Lower lobe of right lung (tissue), 2 donors: ENCODE results near the gene CDK6. TPM values are rescaled to one million over a fixed set of nuclear protein-coding genes. Genes with fewer than 3 reads are reported as not detected.

Experiments used
- ATAC-seq, 2 donors: fragments of 200-7000 bp; cut with Tn5 transposase; one replicate each; pipeline ENCODE4 v1.9.1; 2020 to 2022; ENCODE audit warnings: mild to moderate bottlenecking in 2 of 2, moderate library complexity in 2 of 2
- DNase-seq: peaks from one replicate; pipeline ENCODE4 v3.0.0-alpha.2; 2020
- H3K27ac ChIP-seq: fragments of 200-600 bp; one replicate; pipeline ENCODE4 v1.8.0; 2022
- H3K27me3 ChIP-seq: fragments of 200-600 bp; one replicate; pipeline ENCODE4 v1.8.0; 2022; ENCODE audit warnings: low read depth
- H3K36me3 ChIP-seq: fragments of 200-600 bp; one replicate; pipeline ENCODE4 v1.8.0; 2022; ENCODE audit warnings: mild to moderate bottlenecking
- H3K4me1 ChIP-seq: fragments of 200-600 bp; one replicate; pipeline ENCODE4 v1.8.0; 2022
- H3K4me3 ChIP-seq: fragments of 200-600 bp; one replicate; pipeline ENCODE4 v1.8.0; 2022; ENCODE audit warnings: mild to moderate bottlenecking
- H3K9me3 ChIP-seq: fragments of 200-600 bp; one replicate; pipeline ENCODE4 v1.8.0; 2022
- intact Hi-C: fragments of 100-400 bp; cut with DNase I; formaldehyde crosslinking; loops from one replicate; pipeline ENCODE4 v1.11.0; 2022
- total RNA-seq: library from RNA; stranded (reverse); fragmentation: NEBNext Ultra II Directional; extraction: Animal tissue kit (Norgen Biotek cat#: 25700); gene quantifications from one replicate; pipeline ENCODE4 v1.2.1, GENCODE V29; 2021
- TF ChIP-seq, protein P1 (sequence below): fragments of 200-600 bp; IDR thresholded peaks from one replicate; pipeline ENCODE4 v1.8.0; 2022; ENCODE audit warnings: antibody characterized with exemption, mild to moderate bottlenecking
- donor health status: DM: no; HTN: yes; CAD: no; lungs with severe emphysema.

CDK6 gene
- total RNA-seq, 1 donor from 2014 or later, result 21.7 TPM

GRCh38 chr7:92644406-92645113 is 191.8 kb downstream of the CDK6 start:
- H3K27me3 ChIP-seq, result no peaks in the 10 kb centered on the region
- H3K4me1 ChIP-seq, result peaks cover 36% of the 10 kb centered on the region
- no peak overlapping the region for H3K4me3 ChIP-seq
- peak overlapping the region; percentile 8 for H3K27ac ChIP-seq
- intact Hi-C loops, result no loop called here
- DNase-seq (no peak), ATAC-seq (peak in 1 of 2 donors; percentile 37)
- H3K36me3 ChIP-seq, result no peaks in the 10 kb centered on the region
- TF ChIP-seq, protein P1, sequence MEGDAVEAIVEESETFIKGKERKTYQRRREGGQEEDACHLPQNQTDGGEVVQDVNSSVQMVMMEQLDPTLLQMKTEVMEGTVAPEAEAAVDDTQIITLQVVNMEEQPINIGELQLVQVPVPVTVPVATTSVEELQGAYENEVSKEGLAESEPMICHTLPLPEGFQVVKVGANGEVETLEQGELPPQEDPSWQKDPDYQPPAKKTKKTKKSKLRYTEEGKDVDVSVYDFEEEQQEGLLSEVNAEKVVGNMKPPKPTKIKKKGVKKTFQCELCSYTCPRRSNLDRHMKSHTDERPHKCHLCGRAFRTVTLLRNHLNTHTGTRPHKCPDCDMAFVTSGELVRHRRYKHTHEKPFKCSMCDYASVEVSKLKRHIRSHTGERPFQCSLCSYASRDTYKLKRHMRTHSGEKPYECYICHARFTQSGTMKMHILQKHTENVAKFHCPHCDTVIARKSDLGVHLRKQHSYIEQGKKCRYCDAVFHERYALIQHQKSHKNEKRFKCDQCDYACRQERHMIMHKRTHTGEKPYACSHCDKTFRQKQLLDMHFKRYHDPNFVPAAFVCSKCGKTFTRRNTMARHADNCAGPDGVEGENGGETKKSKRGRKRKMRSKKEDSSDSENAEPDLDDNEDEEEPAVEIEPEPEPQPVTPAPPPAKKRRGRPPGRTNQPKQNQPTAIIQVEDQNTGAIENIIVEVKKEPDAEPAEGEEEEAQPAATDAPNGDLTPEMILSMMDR, result no peak
- no peaks in the 10 kb centered on the region for H3K9me3 ChIP-seq

DNA sequence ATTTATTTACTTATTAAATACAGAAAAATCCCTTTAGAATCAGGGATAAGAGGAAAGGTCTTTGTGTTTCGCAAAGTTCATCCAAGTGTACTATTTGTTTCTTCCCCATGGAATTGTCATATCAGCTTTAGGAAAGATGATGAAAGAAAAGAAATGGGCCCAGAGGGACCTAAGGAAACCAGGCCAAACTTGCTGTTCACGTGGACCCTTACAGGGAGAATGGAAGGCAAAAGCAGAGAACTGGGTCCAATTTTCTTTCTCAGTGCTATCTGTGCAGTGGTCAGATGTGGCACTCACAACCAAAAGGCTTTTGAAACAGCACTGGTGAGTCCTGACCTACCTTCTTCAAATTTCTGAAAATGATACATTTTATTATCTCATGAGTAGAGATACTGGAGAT is 192.6 kb downstream of the CDK6 start:
- no peak overlapping the region for H3K27ac ChIP-seq
- DNase-seq, result no peak
- ATAC-seq, result no peak
- H3K4me3 ChIP-seq, result no peak overlapping the region
- intact Hi-C loops, result no loop called here
- H3K27me3 ChIP-seq, result no peaks in the 10 kb centered on the region
- TF ChIP-seq, protein P1, result no peak
- H3K9me3 ChIP-seq, result no peaks in the 10 kb centered on the region
- peaks cover 36% of the 10 kb centered on the region for H3K4me1 ChIP-seq
- H3K36me3 ChIP-seq, result no peaks in the 10 kb centered on the region

GRCh38 chr7:92641921-92642511 is 194.4 kb downstream of the CDK6 start:
- TF ChIP-seq, protein P1, result no peak
- ATAC-seq, result peak in 1 of 2 donors; percentile 25

DNA sequence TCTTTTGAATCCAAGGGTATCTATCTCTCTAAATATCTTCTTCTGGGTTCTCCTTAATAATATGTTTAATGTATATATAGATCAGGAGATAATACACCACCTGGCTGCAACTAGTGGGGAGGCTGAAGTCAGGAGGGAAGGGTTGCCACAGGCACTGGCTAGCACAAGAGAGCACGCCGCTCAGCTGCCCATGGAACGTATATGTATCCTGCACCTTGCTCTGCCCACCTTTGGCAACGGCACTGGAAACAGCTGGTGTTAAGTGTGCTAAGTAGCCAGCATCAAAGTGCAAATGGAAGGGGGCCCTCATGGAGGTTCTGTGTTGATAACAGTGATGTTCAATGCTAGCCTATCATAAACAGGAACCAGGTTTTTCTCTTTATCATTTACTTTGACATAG is 196.4 kb downstream of the CDK6 start:
- H3K27me3 ChIP-seq, result no peaks in the 10 kb centered on the region
- peaks cover 29% of the 10 kb centered on the region for H3K4me1 ChIP-seq
- intact Hi-C loops, result no loop called here
- TF ChIP-seq, protein P1, result no peak
- no peak overlapping the region for H3K27ac ChIP-seq
- no peak overlapping the region for H3K4me3 ChIP-seq
- H3K36me3 ChIP-seq, result no peaks in the 10 kb centered on the region
- ATAC-seq (no peak), DNase-seq (no peak)
- no peaks in the 10 kb centered on the region for H3K9me3 ChIP-seq

More at GRCh38 chr7:92641921-92642511, 194.4 kb downstream of the CDK6 start:
- Histone ChIP-seq H3K4me3 (no peak overlapping the region), H3K27ac (no peak overlapping the region), H3K9me3 (no peaks in the 10 kb centered on the region), H3K27me3 (no peaks in the 10 kb centered on the region), H3K4me1 (peaks cover 36% of the 10 kb centered on the region), H3K36me3 (no peaks in the 10 kb centered on the region)
- DNase-seq, result no peak
- intact Hi-C loops, result no loop called here

DNA sequence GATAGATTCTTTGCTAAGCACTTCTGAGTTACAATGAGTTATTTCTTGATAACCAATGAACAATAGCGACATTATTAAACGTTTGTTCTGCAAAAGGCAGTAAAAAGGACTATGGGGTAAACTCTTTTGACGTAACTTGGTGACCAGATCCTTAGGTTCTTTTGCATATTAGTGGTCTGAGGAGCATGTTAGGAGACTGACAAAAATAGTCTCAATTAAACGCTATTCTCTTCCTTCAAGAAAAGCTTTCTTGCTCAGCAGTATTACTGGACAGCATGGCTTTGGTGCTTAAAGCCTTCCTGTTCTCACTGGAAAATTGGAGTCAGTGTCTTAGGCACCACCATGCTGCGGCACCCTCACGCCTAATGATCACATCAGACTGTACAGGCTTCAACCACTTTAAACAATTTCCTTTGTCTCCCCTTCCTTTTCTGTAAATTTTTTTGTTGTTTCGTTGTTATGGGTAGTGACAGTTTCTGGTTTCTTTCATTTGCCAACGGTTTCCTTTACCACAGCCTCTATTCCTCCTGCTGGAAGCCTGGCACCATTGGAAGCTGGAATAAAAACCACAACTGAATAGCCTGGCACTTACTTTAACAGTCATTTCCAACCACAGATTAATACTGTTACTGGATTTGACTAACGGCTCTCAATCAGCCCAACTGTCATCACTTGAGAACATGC is 197.0 kb downstream of the CDK6 start:
- H3K4me3 ChIP-seq, result no peak overlapping the region
- TF ChIP-seq, protein P1, result no peak
- no peaks in the 10 kb centered on the region for H3K36me3 ChIP-seq
- no peak overlapping the region for H3K27ac ChIP-seq
- intact Hi-C loops, result no loop called here
- H3K9me3 ChIP-seq, result no peaks in the 10 kb centered on the region
- H3K27me3 ChIP-seq, result no peaks in the 10 kb centered on the region
- H3K4me1 ChIP-seq, result peaks cover 29% of the 10 kb centered on the region
- ATAC-seq (no peak), DNase-seq (no peak)
